NOMO-1 (cell line): ENCODE results near the gene ETS2.

Source experiments
- DNase-seq, 2 experiments: peaks; one replicate each; lab custom pipeline; 2025; ENCODE audit not compliant: unreplicated experiment in 2 of 2; lab: John Stamatoyannopoulos, UW

Gene ETS2

GRCh38 chr21:38805328-38806152, at the start of gene ETS2:
ETS2 (plus strand) TSS chr21:38805929; CDS start chr21:38810035, 4,106 bp downstream.
- peak; percentile 95 to 97 for DNase-seq

- no peak for DNase-seq
Observed at GRCh38 chr21:38756746-38757145, 49.0 kb upstream of the ETS2 start.

DNA sequence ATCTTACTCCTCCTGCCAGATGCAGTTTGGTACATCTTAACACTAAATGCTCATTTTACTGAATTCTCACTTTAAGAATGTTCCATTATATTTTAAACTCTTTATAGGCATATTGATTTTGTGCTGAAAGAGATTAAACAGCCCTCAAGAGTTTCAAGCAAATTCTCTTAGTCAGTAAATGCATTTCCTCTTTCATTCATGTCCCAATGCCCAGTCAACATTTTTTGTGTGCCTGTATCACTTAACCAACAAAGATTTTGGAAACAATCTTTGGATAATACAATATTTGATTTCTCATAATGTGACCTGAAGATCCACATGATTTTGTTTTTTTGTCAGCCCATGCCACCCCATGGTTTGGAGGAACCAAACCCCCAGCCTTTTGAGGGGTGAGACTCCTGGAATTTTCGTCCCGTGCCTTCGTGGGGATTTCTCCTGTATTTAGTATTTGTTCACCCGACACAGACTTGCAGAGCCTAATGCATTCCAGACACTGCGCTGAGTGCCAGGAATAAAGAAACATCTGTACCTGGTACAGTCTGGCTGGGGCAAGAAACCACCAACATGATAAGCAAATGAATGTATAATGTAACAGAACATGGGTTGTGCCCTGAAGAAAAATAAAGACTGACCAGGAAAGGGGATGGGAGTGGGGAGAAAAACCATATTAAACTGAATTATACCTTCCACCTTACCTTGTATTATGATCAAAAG, 47.1 kb upstream of the ETS2 start:
- peak in 1 of 2 experiments; percentile 40 for DNase-seq

- DNase-seq, result no peak
Observed at GRCh38 chr21:38759413-38759812, 46.3 kb upstream of the ETS2 start.

DNA sequence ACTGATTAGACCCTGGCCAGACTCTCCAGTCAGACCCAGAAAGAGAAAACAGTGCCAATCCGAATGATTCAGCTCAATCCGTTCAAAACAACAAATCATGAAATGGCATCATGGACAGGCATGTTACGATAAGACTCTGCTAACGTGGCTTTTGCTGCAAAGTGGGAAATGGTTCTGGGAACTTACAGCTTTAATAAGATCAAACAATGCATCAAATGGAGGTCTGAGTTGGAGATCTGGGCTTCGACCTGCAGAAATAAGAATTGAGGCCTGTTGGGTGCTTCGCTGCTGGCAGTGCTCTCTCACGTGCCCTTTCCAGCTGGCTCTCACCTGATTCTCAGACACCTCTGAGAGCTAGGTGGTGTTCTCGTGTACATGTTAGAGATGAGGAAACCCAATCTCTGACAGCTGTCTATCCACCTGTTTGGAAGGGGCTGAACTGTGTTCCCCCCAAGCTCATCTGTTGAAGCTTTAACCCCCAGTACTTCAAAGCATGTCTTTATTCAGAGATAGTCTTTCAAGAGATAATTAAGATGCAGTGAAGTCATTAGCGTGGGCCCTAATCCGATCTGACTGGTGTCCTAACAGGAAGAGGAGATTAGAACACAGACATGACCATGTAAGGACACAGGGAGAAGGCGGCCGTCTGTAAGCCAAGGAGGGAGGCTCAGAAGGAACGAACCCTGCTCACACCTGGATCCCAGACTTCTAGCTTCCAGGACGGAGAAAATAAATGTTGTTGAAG, 45.5 kb upstream of the ETS2 start:
- no peak for DNase-seq

GRCh38 chr21:38760762-38761155, 45.0 kb upstream of the ETS2 start:
- DNase-seq, result no peak

DNA sequence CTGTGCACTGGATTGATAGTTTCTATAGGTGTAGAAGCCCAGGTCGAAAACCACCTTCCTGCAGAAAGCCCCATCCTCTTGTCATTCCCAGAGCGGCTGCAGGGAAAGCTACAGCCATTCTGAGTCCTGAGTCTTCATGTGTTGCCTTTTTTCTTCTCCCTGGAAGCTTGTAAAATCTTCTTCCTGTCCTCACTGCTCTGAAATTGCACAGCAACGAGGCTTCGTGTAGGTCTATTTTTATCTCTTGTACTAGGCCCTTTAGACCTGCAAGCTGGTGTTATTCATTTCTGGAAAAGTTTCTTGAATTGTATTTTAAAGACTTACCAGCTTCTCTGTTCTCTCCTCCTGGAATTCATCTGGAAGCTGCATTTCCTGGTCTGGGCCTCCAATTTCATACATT, 44.2 kb upstream of the ETS2 start:
- DNase-seq, result no peak

DNA sequence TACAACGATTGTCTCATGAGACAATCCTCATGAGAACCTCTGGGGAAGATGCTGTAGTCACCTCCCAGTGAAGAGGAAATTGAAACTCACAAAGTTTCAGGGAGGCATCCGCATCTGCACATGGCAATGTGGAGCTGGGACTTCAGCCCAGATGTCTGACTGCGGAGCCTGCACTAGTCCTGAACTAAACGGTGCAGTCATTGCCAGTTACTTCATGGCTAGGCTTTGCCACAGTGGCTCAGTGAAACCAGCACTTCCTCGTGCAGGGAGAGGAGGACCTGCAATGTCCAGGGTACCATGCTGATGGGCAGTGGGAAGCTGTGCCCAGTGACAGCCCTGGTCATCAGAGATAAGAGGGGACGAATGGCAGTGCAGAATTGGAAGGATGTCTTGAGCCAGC, 40.7 kb upstream of the ETS2 start:
- DNase-seq, result no peak

- peak; percentile 48 to 79 for DNase-seq
Observed at GRCh38 chr21:38766987-38767722, 38.6 kb upstream of the ETS2 start.

GRCh38 chr21:38768471-38769063, 37.2 kb upstream of the ETS2 start:
- DNase-seq, result no peak

GRCh38 chr21:38769191-38769780, 36.4 kb upstream of the ETS2 start:
- no peak for DNase-seq

DNA sequence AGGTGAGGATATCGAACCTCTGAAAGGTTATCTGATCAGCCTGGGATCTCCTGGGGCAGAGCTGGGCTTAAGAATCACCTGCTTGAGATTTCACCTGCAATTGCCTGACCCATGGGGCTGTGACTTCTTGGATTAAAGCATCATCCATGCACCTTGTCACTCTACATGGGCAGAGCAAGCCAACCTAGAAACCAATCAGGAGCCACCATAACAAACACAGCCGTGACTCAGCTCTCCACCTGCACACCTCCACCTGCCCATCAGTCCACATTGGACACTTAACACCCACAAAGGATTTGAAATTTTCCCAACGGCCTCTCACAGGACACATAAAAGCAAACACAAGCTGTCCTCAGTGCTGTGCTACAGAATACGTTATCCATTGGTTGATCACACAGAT, 35.1 kb upstream of the ETS2 start:
- no peak for DNase-seq

GRCh38 chr21:38771536-38771935, 34.2 kb upstream of the ETS2 start:
- no peak for DNase-seq

- DNase-seq, result no peak
Observed at GRCh38 chr21:38772646-38773045, 33.1 kb upstream of the ETS2 start.

GRCh38 chr21:38773099-38774061, 32.3 kb upstream of the ETS2 start:
- DNase-seq, result no peak

DNA sequence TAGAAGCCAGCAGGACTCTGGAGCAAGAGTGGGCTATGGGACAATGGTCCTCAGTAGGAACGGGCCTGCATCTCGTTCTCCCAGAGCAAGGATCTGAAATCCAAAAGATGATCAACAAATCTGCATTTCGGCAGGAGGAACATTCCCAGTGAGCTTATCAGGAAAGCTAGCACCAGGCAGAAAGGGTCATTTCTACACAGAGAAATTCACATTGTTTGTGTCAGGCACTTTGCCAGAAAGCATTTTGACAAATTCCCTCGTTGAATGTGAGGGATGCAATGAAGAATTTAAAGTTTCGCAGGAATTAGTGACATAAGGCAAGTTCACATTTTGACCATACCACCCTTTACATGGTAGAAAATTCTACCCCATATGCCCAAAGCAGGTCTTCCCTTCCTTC, 31.6 kb upstream of the ETS2 start:
- DNase-seq, result no peak

DNA sequence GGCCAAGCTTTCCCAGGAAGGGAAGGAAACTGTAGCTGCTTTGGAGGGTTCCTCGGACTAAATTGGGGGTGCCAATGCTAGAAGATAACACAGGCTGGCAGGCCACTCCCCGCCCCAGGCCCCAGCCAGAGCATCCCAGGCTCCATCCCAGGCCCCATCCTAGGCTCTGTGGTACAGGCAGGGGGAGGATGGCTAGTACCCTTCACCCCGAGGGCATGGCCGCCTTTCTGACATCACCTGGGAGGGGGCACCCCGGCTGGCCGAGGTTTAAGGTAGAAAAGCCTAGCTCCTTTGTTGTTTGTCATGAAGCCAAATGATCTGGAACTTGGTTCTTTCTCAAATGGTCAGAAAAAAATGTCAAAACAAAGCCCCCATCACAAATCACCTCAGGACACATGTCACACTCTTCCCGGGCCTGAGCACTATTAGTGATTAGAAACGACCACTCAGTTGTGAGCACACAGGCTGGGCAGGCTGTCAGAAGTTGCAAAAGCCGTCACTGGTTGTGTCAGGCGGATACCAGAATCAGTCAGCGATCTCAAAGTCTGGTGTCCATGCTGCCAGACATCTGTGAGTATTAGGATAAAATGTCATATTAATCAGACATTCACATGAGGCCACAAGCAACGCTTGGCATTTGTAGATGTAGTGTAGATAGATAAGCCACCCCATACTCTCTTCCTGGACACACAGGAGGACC, 31.0 kb upstream of the ETS2 start:
- no peak for DNase-seq

- no peak for DNase-seq
Observed at GRCh38 chr21:38775733-38776132, 30.0 kb upstream of the ETS2 start.
